D721Med (cell line): Measurements from ENCODE around the gene TOLLIP.

Experiments
- DNase-seq: peaks from one replicate; pipeline ENCODE4 v3.0.0; 2011; ENCODE audit warnings: low spot score; ENCODE audit not compliant: insufficient read length
- FAIRE-seq: peaks from 2 replicates; lab custom pipeline; 2011; peaks lifted over from hg19 to GRCh38; lab: Jason Lieb, UNC
- CTCF ChIP-seq: IDR thresholded peaks from 2 replicates; pipeline ENCODE4 v1.5.1; 2012; ENCODE audit warnings: mild to moderate bottlenecking, control low read depth; ENCODE audit not compliant: insufficient read depth; ENCODE audit errors: missing control alignments

The TOLLIP gene

GRCh38 chr11:1283906-1284305, 25.5 kb downstream of the TOLLIP start:
- FAIRE-seq (no peak), DNase-seq (no peak)
- no peak for TF ChIP-seq CTCF

GRCh38 chr11:1283091-1283511, 26.3 kb downstream of the TOLLIP start:
- FAIRE-seq (no peak), DNase-seq (no peak)
- TF ChIP-seq CTCF: no peak

DNA sequence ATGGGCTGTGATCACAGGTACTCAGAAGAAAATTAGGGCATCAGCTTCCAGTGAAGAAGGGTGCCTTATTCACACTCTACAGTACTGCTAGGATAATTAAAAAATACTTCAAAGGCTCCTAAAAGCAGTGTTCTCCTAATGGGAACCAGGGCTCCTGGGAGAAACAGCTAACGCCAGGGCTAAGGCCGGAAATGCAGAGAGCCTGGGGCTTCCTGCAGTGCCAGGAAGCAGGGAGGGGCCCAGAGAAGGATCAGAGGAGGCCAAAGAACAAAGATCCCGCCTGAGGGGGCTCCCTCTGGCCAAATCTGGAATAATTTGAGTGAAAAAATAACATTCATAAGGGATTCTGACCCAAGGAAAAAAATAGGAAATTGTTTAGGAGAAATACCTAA, 27.5 kb downstream of the TOLLIP start:
- FAIRE-seq (no peak), DNase-seq (no peak)
- TF ChIP-seq CTCF: no peak

DNA sequence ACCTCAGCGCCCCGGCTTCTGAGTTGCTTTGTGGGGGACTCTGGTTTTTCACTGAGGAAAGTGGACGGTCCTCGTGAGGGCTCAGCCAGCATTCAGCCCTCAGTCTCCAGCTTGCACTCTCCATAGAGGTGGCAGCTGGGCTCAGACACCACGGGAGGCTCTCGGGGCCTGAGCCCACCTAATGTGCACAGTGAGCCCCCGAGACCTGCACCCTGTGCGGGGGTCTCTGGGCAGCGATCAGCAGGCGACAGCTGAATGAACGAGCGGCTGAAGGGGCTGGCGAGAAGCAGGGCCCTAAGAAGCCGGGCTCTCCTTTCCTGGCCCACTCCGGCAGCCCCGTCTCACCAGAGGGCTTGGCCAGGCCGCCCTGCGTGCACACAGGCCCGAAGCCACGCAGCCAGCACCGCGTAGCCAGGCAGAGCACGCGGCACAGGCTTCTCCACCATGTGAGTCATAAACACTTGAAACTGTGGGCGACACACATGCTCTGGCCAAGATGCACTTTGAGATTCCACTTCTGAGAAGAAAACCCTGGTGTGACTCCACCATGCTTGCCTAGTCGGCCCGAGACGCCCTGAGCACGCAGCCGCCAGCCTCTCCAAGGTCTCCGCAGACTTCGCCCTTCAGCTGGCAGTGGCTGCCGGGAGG, 28.0 kb downstream of the TOLLIP start:
- no peak for TF ChIP-seq CTCF
- DNase-seq (no peak), FAIRE-seq (no peak)

DNA sequence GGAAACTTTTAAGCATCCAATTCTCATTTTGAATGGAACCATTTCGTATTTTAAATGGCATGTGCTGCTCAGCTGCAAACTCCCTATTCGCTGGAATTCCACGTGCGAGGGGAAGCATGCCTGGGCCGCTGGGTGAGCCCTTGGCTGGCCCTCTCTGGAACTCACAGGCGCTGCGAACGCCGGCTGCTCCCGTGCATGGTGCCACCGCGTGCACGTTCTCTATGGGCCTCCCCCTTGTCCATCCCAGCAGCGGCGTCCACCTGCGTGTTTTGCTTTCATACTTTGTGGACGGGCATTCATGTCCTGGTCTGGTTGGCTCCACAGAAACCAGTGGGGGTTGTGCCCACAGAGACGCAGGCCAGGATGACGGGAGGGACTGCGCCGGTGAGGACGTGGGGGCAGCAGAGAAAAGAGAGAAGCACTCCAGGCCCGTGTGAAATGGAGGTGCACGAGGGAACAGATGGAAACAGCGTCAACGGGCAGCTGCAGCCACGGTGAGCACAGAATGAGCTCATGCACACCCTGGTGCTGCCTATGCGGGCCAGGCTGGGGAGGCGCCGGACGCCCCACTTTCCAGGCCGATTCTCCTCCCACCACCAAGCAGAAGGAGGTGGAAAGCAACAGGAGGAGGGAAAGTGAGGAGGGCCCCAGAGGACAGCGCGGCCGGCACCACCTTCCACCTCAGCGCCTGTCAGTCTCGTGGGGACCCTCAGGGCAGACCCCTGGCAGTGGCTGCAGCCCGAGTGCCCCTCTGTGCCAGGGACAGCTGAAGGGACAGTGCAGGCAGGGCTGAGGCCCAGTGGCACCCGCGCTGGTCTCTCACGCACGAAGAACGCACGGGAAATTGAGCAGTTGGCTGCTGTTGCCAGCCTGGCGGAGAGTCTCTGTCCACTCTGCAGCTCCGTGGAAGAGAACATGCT, 29.1 kb downstream of the TOLLIP start:
- FAIRE-seq (no peak), DNase-seq (no peak)

DNA sequence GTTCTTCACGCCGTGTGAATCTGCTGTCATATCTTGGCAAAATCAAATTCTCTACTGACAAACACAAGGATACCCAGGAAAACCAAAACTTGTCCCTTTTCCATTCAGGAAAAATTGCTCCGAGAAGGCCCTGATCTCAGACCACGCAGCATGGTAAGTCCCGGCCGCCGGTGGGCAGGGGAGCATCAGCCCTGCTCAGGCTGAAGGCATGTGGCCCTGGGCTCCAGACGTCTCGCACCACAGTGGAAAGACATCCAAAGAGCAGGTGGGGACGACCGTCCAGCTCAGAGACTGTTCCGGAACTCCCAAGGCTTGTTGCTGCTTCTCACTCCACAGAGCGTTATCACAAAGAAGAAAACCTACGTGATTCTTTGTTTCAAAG, 29.8 kb downstream of the TOLLIP start:
- TF ChIP-seq CTCF: no peak
- DNase-seq (no peak), FAIRE-seq (no peak)

More for the DNA sequence above, 29.1 kb downstream of the TOLLIP start:
- TF ChIP-seq CTCF: no peak
